ENCODE results near the gene SEMA3A.

GRCh38 chr7:84104826-84105225, 89.8 kb downstream of the SEMA3A start:
- TF ChIP-seq KAT7 (CRISPR knock-in tag; IDR thresholded peaks at IDR 0.05; ENCODE audit: borderline replicate concordance): no peak
- TF ChIP-seq ZNF671 (CRISPR knock-in tag; IDR thresholded peaks at IDR 0.05): no peak
